Fibroblast of villous mesenchyme (primary cell): ENCODE data around the gene CERS3. TPM values are rescaled to one million over a fixed set of nuclear protein-coding genes. Genes with fewer than 3 reads are reported as not detected.

ENCODE experiments used
- DNase-seq: peaks from one replicate; pipeline ENCODE4 v3.0.0-alpha.2; 2010; ENCODE audit warnings: low read depth
- H3K4me3 ChIP-seq: 2 replicates; pipeline ENCODE4 v1.5.1; 2011; ENCODE audit warnings: low read depth, mild to moderate bottlenecking, low read length
- total RNA-seq: library from RNA; depleted of rRNA; stranded (reverse); fragments of >200 nt; gene quantifications from 2 replicates; pipeline ENCODE4 v1.2.3, GENCODE V29; 2012
- TF ChIP-seq, protein P1 (sequence below): IDR thresholded peaks from 2 replicates; pipeline ENCODE4 v1.5.1; 2012; ENCODE audit warnings: low read depth, mild to moderate bottlenecking, low read length; ENCODE audit not compliant: insufficient read depth

The CERS3 gene
- total RNA-seq, 1 donor: not detected

- TF ChIP-seq, protein P1, sequence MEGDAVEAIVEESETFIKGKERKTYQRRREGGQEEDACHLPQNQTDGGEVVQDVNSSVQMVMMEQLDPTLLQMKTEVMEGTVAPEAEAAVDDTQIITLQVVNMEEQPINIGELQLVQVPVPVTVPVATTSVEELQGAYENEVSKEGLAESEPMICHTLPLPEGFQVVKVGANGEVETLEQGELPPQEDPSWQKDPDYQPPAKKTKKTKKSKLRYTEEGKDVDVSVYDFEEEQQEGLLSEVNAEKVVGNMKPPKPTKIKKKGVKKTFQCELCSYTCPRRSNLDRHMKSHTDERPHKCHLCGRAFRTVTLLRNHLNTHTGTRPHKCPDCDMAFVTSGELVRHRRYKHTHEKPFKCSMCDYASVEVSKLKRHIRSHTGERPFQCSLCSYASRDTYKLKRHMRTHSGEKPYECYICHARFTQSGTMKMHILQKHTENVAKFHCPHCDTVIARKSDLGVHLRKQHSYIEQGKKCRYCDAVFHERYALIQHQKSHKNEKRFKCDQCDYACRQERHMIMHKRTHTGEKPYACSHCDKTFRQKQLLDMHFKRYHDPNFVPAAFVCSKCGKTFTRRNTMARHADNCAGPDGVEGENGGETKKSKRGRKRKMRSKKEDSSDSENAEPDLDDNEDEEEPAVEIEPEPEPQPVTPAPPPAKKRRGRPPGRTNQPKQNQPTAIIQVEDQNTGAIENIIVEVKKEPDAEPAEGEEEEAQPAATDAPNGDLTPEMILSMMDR: no peak
- H3K4me3 ChIP-seq: no peak overlapping the region
- DNase-seq: no peak
These were observed 26.1 kb downstream of the CERS3 start for GRCh38 chr15:100502651-100503050.

DNA sequence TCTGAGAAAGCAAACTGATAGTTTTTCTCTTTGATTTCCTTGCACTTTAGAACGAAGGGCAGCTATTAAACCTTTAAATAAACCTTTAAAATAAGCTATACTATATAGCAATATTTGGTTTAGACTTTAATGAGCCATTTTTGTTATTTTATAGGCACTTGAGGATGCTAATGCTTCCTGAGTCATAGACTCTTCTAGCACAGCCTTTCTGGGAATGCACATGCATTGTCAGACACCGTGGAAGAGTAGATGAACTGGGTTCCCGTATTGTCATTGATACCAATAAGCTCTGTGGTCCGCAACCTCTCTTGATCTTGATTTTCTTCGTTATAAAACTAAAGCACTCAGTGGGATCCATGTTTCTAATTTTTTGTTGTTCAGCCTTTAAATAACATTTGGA lies 27.6 kb downstream of the CERS3 start:
- no peak for DNase-seq
- H3K4me3 ChIP-seq: no peak overlapping the region
- TF ChIP-seq, protein P1: no peak

DNA sequence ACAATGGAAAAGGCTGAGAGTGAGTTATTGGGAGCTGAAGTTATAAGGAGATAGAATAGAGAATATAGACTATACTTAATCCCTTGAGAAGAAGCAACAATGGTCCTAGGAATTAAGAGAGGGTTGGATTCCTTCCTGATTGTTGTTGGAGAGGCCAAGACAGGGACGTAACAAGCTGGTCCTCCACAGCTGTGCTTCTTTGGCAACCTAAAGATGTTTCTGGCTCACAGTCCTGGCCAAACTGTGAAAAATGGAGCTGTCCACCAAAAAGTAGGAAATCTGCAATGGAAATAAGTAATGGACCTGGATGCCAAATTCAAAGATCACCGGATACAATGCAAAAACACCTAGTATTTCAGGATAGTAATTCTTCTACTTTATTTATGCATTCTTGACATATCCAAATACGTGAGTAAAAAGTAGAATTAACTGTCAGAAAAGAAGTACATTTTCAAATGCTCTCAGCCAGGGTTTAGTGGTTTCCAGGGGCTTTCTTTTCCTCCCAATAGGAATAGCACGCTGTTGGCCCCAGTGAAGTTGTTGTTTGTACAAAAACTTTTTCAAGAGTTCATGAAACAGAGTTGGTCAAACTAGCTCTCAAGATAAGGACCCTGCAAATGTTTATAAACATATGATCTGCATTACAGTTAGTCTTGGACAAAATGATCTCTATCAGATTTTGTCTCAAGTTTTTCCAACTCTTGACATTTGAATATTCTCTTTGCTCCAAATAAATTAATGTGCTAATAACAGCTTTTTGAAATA lies 28.3 kb downstream of the CERS3 start:
- TF ChIP-seq, protein P1: no peak
- H3K4me3 ChIP-seq: no peak overlapping the region
- no peak for DNase-seq

DNA sequence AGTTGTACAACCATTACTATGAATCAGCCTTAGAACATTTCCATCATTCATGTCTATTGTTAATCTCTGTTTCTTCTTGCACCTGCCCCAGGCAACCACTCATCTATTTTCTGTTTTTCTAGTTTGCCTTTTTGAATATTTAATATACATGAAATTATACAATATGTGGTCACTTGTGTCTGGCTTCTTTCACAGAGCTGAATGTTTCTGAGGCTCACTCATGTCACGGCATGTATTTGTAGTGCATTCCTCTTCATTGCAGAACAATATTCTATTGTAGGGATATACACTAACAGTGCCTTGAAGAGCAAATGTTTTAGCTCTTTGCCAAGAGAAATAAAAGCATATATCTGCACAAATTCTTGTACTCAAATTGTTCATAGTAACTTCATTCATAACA lies 32.9 kb downstream of the CERS3 start:
- no peak overlapping the region for H3K4me3 ChIP-seq
- TF ChIP-seq, protein P1: no peak
- DNase-seq: no peak

DNA sequence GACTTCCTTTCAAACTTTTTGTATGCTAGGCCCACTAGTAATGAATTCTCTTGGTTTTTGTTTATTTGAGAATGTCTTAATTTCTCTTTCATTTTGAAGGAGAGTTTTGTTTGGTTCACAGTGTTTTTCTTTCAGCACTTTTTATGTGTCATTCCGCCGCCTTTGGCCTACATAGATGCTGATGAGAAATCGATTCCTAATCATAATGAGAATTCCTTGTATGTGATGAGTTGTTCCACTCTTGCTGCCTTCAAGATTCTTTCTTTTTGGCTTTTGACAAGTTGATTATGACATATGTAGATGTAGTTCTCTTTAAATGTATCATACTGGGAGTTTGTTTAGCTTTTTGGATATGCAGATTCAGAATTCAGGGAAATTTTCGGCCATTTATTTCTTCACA lies 35.5 kb downstream of the CERS3 start:
- DNase-seq: no peak
- TF ChIP-seq, protein P1: no peak

GRCh38 chr15:100484443-100484842 lies 44.3 kb downstream of the CERS3 start:
- no peak for DNase-seq
- no peak overlapping the region for H3K4me3 ChIP-seq
- TF ChIP-seq, protein P1: no peak

More for the DNA sequence above, 35.5 kb downstream of the CERS3 start:
- H3K4me3 ChIP-seq: no peak overlapping the region

- no peak overlapping the region for H3K4me3 ChIP-seq
- TF ChIP-seq, protein P1: no peak
- no peak for DNase-seq
These were observed 45.4 kb downstream of the CERS3 start for GRCh38 chr15:100483370-100483769.
